Measurements from ENCODE around the gene DISP1. TPM values are rescaled to one million over a fixed set of nuclear protein-coding genes. Genes with fewer than 3 reads are reported as not detected.

The DISP1 gene
- total and polyA plus RNA-seq, 2 experiments from 2014 or later, result 2.4 to 4.4 TPM

DNA sequence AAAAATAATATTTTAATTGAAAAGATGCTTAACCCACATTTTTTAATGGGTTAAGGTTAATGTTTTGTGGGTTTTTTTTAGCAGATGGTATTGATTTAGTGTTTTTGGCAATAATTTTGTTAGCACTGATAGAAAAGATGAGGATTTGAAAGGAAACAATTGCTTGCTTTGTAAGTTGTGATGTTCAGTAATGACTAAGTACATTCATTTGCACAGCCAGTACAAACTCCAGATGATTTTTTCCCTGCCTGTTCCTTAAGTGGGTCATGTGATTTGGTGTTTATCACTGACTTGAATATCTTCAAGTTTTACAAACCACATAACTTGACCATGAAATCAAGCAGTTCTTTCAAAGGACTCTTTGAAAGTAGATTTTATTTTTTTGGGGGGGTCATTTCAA lies 15.0 kb downstream of the DISP1 start (continued):
- TF ChIP-seq, protein P1, sequence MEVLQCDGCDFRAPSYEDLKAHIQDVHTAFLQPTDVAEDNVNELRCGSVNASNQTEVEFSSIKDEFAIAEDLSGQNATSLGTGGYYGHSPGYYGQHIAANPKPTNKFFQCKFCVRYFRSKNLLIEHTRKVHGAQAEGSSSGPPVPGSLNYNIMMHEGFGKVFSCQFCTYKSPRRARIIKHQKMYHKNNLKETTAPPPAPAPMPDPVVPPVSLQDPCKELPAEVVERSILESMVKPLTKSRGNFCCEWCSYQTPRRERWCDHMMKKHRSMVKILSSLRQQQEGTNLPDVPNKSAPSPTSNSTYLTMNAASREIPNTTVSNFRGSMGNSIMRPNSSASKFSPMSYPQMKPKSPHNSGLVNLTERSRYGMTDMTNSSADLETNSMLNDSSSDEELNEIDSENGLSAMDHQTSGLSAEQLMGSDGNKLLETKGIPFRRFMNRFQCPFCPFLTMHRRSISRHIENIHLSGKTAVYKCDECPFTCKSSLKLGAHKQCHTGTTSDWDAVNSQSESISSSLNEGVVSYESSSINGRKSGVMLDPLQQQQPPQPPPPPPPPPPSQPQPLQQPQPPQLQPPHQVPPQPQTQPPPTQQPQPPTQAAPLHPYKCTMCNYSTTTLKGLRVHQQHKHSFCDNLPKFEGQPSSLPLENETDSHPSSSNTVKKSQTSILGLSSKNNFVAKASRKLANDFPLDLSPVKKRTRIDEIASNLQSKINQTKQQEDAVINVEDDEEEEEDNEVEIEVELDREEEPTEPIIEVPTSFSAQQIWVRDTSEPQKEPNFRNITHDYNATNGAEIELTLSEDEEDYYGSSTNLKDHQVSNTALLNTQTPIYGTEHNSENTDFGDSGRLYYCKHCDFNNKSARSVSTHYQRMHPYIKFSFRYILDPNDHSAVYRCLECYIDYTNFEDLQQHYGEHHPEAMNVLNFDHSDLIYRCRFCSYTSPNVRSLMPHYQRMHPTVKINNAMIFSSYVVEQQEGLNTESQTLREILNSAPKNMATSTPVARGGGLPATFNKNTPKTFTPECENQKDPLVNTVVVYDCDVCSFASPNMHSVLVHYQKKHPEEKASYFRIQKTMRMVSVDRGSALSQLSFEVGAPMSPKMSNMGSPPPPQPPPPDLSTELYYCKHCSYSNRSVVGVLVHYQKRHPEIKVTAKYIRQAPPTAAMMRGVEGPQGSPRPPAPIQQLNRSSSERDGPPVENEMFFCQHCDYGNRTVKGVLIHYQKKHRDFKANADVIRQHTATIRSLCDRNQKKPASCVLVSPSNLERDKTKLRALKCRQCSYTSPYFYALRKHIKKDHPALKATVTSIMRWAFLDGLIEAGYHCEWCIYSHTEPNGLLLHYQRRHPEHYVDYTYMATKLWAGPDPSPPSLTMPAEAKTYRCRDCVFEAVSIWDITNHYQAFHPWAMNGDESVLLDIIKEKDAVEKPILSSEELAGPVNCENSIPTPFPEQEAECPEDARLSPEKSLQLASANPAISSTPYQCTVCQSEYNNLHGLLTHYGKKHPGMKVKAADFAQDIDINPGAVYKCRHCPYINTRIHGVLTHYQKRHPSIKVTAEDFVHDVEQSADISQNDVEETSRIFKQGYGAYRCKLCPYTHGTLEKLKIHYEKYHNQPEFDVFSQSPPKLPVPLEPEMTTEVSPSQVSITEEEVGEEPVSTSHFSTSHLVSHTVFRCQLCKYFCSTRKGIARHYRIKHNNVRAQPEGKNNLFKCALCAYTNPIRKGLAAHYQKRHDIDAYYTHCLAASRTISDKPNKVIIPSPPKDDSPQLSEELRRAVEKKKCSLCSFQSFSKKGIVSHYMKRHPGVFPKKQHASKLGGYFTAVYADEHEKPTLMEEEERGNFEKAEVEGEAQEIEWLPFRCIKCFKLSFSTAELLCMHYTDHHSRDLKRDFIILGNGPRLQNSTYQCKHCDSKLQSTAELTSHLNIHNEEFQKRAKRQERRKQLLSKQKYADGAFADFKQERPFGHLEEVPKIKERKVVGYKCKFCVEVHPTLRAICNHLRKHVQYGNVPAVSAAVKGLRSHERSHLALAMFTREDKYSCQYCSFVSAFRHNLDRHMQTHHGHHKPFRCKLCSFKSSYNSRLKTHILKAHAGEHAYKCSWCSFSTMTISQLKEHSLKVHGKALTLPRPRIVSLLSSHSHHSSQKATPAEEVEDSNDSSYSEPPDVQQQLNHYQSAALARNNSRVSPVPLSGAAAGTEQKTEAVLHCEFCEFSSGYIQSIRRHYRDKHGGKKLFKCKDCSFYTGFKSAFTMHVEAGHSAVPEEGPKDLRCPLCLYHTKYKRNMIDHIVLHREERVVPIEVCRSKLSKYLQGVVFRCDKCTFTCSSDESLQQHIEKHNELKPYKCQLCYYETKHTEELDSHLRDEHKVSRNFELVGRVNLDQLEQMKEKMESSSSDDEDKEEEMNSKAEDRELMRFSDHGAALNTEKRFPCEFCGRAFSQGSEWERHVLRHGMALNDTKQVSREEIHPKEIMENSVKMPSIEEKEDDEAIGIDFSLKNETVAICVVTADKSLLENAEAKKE (CRISPR knock-in tag; IDR thresholded peaks at IDR 0.05), result no peak
- TF ChIP-seq NANOG (IDR thresholded peaks at IDR 0.05; ENCODE audit: borderline replicate concordance) (no peak), STAT1 (IDR thresholded peaks at IDR 0.05; ENCODE audit: unreplicated experiment) (no peak)
- TF ChIP-seq, protein P2, sequence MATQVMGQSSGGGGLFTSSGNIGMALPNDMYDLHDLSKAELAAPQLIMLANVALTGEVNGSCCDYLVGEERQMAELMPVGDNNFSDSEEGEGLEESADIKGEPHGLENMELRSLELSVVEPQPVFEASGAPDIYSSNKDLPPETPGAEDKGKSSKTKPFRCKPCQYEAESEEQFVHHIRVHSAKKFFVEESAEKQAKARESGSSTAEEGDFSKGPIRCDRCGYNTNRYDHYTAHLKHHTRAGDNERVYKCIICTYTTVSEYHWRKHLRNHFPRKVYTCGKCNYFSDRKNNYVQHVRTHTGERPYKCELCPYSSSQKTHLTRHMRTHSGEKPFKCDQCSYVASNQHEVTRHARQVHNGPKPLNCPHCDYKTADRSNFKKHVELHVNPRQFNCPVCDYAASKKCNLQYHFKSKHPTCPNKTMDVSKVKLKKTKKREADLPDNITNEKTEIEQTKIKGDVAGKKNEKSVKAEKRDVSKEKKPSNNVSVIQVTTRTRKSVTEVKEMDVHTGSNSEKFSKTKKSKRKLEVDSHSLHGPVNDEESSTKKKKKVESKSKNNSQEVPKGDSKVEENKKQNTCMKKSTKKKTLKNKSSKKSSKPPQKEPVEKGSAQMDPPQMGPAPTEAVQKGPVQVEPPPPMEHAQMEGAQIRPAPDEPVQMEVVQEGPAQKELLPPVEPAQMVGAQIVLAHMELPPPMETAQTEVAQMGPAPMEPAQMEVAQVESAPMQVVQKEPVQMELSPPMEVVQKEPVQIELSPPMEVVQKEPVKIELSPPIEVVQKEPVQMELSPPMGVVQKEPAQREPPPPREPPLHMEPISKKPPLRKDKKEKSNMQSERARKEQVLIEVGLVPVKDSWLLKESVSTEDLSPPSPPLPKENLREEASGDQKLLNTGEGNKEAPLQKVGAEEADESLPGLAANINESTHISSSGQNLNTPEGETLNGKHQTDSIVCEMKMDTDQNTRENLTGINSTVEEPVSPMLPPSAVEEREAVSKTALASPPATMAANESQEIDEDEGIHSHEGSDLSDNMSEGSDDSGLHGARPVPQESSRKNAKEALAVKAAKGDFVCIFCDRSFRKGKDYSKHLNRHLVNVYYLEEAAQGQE (IDR thresholded peaks at IDR 0.05; ENCODE audit: unreplicated experiment), result no peak

DNA sequence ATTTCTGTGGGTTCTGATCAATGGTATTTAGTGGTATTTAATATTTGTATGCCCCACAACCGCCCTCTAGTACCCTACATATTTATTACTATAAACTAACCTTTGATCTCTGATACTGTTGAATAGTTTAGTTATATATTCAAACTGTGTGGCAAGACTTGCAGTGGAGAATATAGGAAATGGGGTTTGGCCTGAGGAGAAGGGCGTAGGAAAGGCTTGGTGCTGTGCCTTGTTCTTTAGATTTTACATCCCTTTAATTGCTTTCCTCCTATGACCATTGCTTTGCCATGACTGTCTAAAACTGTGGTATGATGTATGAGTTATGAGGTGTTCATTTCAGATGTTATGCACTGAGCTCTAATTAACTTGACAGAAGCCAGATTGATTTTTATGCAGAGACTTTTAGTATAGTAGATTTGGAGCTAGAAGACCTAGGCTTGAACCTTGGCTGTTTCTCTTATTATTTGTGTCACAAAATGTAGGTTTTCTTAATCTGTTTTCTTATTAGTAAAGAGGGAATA lies 18.6 kb downstream of the DISP1 start:
- peaks cover 15% of the 10 kb centered on the region for H3K4me1 Mint-ChIP-seq
- TF ChIP-seq STAT1 (IDR thresholded peaks at IDR 0.05; ENCODE audit: unreplicated experiment) (no peak), EZH2 (IDR thresholded peaks at IDR 0.05; ENCODE audit: low read depth, unreplicated experiment) (no peak), EZH2phosphoT487 (IDR thresholded peaks at IDR 0.05; ENCODE audit: unreplicated experiment) (no peak), CREB1 (CRISPR knock-in tag; IDR thresholded peaks at IDR 0.05; ENCODE audit: low read depth) (no peak)

More for the DNA sequence above, 18.6 kb downstream of the DISP1 start:
- Histone ChIP-seq H3K27ac (ENCODE audit: low read depth) (no peak overlapping the region), H3K4me3 (no peak overlapping the region), H3K36me3 (ENCODE audit: insufficient read depth) (no peaks in the 10 kb centered on the region), H2AFZ (no peak overlapping the region), H3K4me2 (no peak overlapping the region), H3F3A (replicated peaks; ENCODE audit: low read depth) (no peaks in the 10 kb centered on the region), H4K20me1 (replicated peaks; ENCODE audit: insufficient read depth) (no peaks in the 10 kb centered on the region), H3K9me2 (ENCODE audit: insufficient read depth) (no peaks in the 10 kb centered on the region), H3K79me2 (replicated peaks; ENCODE audit: insufficient read depth) (no peaks in the 10 kb centered on the region), H3K4me1 (ENCODE audit: insufficient read depth) (peaks cover 7% of the 10 kb centered on the region), H3K27me3 (ENCODE audit: insufficient read depth) (no peaks in the 10 kb centered on the region)
- Mint-ChIP-seq H3K36me3 (ENCODE audit: low read depth) (peaks cover 8% of the 10 kb centered on the region; the same call in 2 of the 3 replicates), H3K27ac (peak overlapping the region; percentile 2; the same call in 1 of the 2 replicates), H3K27me3 (ENCODE audit: insufficient read depth, low read depth, poor library complexity) (peaks cover 5% of the 10 kb centered on the region), H3K4me3 (no peak overlapping the region), H3K9me3 (peaks cover 3% of the 10 kb centered on the region; the same call in 1 of the 3 replicates)
- ATAC-seq (no peak), DNase-seq (ENCODE audit: low spot score) (no peak)
